Thyroid gland (tissue), 4 donors: ENCODE measurements around the gene RORB. TPM values are rescaled to one million over a fixed set of nuclear protein-coding genes. Genes with fewer than 3 reads are reported as not detected.
"Not testable (repeated sequence)": the region's sequence is repeated elsewhere in the genome, so short reads cannot be mapped to it uniquely, and the experiment has no call there.

Experiments used
- DNase-seq, 2 donors: peaks; one replicate each; pipeline ENCODE4 v3.0.0-alpha.2; 2019
- H3K27ac ChIP-seq, 3 donors: fragments of 200-600 bp; sonication (generic); 1 replicate in 2 of 3; 2 replicates in 1 of 3; pipeline ENCODE4 v1.5.1; 2016 to 2019; ENCODE audit warnings: mild to moderate bottlenecking in 1 of 3, moderate library complexity in 1 of 3
- H3K27me3 ChIP-seq: fragments of 200-600 bp; sonication (generic); one replicate; pipeline ENCODE4 v1.5.1; 2019
- H3K36me3 ChIP-seq, 2 donors: fragments of 200-600 bp; sonication (generic); one replicate each; pipeline ENCODE4 v1.5.1; 2016 to 2019
- H3K4me1 ChIP-seq, 2 donors: fragments of 200-600 bp; sonication (generic); one replicate each; pipeline ENCODE4 v1.5.1; 2017 to 2019
- H3K4me3 ChIP-seq, 3 donors: fragments of 200-600 bp; sonication (generic); replicated peaks in 1 of 3; 1 replicate in 2 of 3; 2 replicates in 1 of 3; pipeline ENCODE4 v1.5.1; 2016; ENCODE audit warnings: mild to moderate bottlenecking in 1 of 3
- H3K9me3 ChIP-seq: fragments of 200-600 bp; sonication (generic); one replicate; pipeline ENCODE4 v1.5.1; 2017
- CTCF ChIP-seq, 6 experiments: fragments of 200-600 bp in 3 of 6; fragments of 450-650 bp in 3 of 6; sonication (generic) in 3 of 6; IDR thresholded peaks; one replicate each; pipeline ENCODE4 v1.5.1; 2016 to 2019; ENCODE audit warnings: antibody characterized with exemption in 6 of 6, mild to moderate bottlenecking in 2 of 6, inconsistent platforms in 1 of 6, moderate library complexity in 1 of 6
- POLR2A ChIP-seq, 2 donors: fragments of 450-650 bp; IDR thresholded peaks; one replicate each; pipeline ENCODE4 v1.6.1; 2017; ENCODE audit warnings: antibody characterized with exemption in 2 of 2, mild to moderate bottlenecking in 2 of 2, moderate library complexity in 1 of 2
- WGBS, 2 donors: methylation state at CpG; one replicate each; pipeline ENCODE4 v1.1.5; 2017; 5-methylcytosine and 5-hydroxymethylcytosine counted together
- intact Hi-C: fragments of 100-400 bp; cut with DNase I; formaldehyde crosslinking; loops from one replicate; pipeline ENCODE4 v1.15.1; 2023
- total RNA-seq, 4 donors: library from RNA; depleted of rRNA; stranded (reverse); fragments of >200 nt; gene quantifications; one replicate each; pipeline ENCODE4 v1.2.3, GENCODE V29; 2016

Gene RORB
- total RNA-seq, 4 donors from 2014 or later, result 0.27 to 1.8 (median 1.3) TPM

- 75 to 79% methylated on average over 1 of the region's 1 CpG for WGBS, 2 donors
- no peaks in the 10 kb centered on the region for H3K4me1 ChIP-seq
- no peak for TF ChIP-seq POLR2A (IDR thresholded peaks at IDR 0.05)
- TF ChIP-seq CTCF (IDR thresholded peaks at IDR 0.05), result no peak
- DNase-seq, result no peak
- no peaks in the 10 kb centered on the region for H3K27me3 ChIP-seq
- H3K36me3 ChIP-seq, result no peaks in the 10 kb centered on the region
- H3K27ac ChIP-seq, result no peak overlapping the region
- no peaks in the 10 kb centered on the region for H3K9me3 ChIP-seq
- intact Hi-C loops, result no loop called here
- H3K4me3 ChIP-seq, result no peak overlapping the region
These were observed 27.2 kb downstream of the RORB start for GRCh38 chr9:74524289-74524688.

GRCh38 chr9:74526215-74526614 lies 29.1 kb downstream of the RORB start:
- H3K4me3 ChIP-seq, result no peak overlapping the region
- no peak for DNase-seq
- H3K4me1 ChIP-seq, result no peaks in the 10 kb centered on the region
- H3K27me3 ChIP-seq, result no peaks in the 10 kb centered on the region
- 68 to 88% methylated on average over 2 of the region's 2 CpGs for WGBS, 2 donors
- TF ChIP-seq CTCF (IDR thresholded peaks at IDR 0.05) (no peak), POLR2A (IDR thresholded peaks at IDR 0.05) (no peak)
- intact Hi-C loops, result no loop called here
- no peaks in the 10 kb centered on the region for H3K36me3 ChIP-seq
- H3K27ac ChIP-seq, result no peak overlapping the region
- no peaks in the 10 kb centered on the region for H3K9me3 ChIP-seq

DNA sequence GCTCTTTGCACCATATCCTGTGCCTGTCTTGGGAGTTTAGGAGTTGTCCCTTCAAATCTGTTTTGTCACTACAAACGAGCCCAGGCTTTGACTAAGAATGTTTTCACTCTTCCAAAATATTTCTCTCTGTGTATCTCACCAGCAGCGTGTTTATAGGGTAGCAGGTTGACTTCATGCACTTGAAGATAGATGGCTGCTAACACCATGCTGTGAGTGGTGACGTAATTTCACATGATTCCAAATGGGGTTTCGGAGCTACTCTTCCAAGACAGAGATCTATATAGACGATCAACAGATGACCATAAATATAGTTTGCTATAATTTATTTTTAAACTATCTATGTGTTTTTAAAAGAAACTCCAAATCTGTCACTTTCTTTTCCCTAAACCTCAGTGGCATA lies 30.6 kb downstream of the RORB start:
- no peaks in the 10 kb centered on the region for H3K4me1 ChIP-seq
- DNase-seq, result no peak
- H3K9me3 ChIP-seq, result no peaks in the 10 kb centered on the region
- no peaks in the 10 kb centered on the region for H3K36me3 ChIP-seq
- no peaks in the 10 kb centered on the region for H3K27me3 ChIP-seq
- intact Hi-C loops, result no loop called here
- no peak overlapping the region for H3K27ac ChIP-seq
- WGBS, 2 donors, result 75 to 77% methylated on average over 5 of the region's 5 CpGs
- no peak for TF ChIP-seq POLR2A (IDR thresholded peaks at IDR 0.05)
- TF ChIP-seq CTCF (IDR thresholded peaks at IDR 0.05), result no peak
- no peak overlapping the region for H3K4me3 ChIP-seq

GRCh38 chr9:74528207-74528606 lies 31.1 kb downstream of the RORB start:
- no peak overlapping the region for H3K27ac ChIP-seq
- no peaks in the 10 kb centered on the region for H3K27me3 ChIP-seq
- H3K9me3 ChIP-seq, result no peaks in the 10 kb centered on the region
- no peaks in the 10 kb centered on the region for H3K36me3 ChIP-seq
- 25 to 34% methylated on average over 6 of the region's 6 CpGs for WGBS, 2 donors
- no peak for TF ChIP-seq POLR2A (IDR thresholded peaks at IDR 0.05)
- TF ChIP-seq CTCF (IDR thresholded peaks at IDR 0.05), result no peak
- H3K4me3 ChIP-seq, result no peak overlapping the region
- intact Hi-C loops, result no loop called here
- peak in 1 of 2 donors; percentile 4 for DNase-seq
- no peaks in the 10 kb centered on the region for H3K4me1 ChIP-seq

DNA sequence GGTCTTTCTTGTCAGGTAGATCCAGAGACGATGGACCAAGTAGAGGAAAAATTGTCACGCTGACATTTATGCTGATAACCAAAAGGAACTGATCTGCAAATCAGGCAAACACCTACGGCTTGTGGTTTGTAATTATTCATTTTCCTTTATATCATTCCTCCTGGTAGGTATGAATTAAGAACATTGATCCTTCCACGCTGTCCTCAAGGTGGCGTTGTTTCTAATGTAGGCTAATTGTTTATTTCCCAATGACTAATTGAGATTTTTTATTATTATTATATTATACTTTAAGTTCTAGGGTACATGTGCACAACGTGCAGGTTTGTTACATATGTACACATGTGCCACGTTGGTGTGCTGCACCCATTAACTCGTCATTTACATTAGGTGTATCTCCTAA lies 33.3 kb downstream of the RORB start:
- WGBS, 2 donors, result 79% methylated on average over 8 of the region's 8 CpGs
- DNase-seq, H3K27ac ChIP-seq, H3K4me1 ChIP-seq, H3K4me3 ChIP-seq, H3K36me3 ChIP-seq, intact Hi-C loops, H3K27me3 ChIP-seq, H3K9me3 ChIP-seq: not testable (repeated sequence)

- intact Hi-C loops, result no loop called here
- H3K27me3 ChIP-seq, result no peaks in the 10 kb centered on the region
These were observed 36.1 kb downstream of the RORB start for GRCh38 chr9:74533253-74533652.

More at GRCh38 chr9:74533253-74533652, 36.1 kb downstream of the RORB start:
- no peaks in the 10 kb centered on the region for H3K4me1 ChIP-seq
- H3K9me3 ChIP-seq, result no peaks in the 10 kb centered on the region
- no peaks in the 10 kb centered on the region for H3K36me3 ChIP-seq
- DNase-seq, result no peak
- H3K4me3 ChIP-seq, result no peak overlapping the region
- 80 to 85% methylated on average over 1 of the region's 1 CpG for WGBS, 2 donors
- TF ChIP-seq CTCF (IDR thresholded peaks at IDR 0.05), result no peak
- TF ChIP-seq POLR2A (IDR thresholded peaks at IDR 0.05), result no peak
- H3K27ac ChIP-seq, result no peak overlapping the region
